HepG2 (cell line): ENCODE measurements around the gene SEC63. TPM values are rescaled to one million over a fixed set of nuclear protein-coding genes. Genes with fewer than 3 reads are reported as not detected.

Source experiments
- AFF4 ChIP-seq: sonication (generic); formaldehyde crosslinking; IDR thresholded peaks from 2 replicates; pipeline ENCODE4 v1.4.0; 2020; ENCODE audit warnings: missing genetic modification reagents
- AHR ChIP-seq: IDR thresholded peaks from 2 replicates; pipeline ENCODE4 v1.6.1; 2018; ENCODE audit warnings: missing genetic modification reagents, missing compliant biosample characterization
- CBX5 ChIP-seq: sonication (generic); formaldehyde crosslinking; IDR thresholded peaks from 2 replicates; pipeline ENCODE4 v1.4.0; 2020; ENCODE audit warnings: missing genetic modification reagents, borderline replicate concordance
- FOXA1 ChIP-seq, 2 experiments: fragments of 450-650 bp in 1 of 2; sonication (generic) in 1 of 2; formaldehyde crosslinking in 1 of 2; IDR thresholded peaks; 2 replicates each; pipeline versions ENCODE4 v1.4.0 to v1.6.1; 2016 to 2020; ENCODE audit warnings: missing genetic modification reagents in 1 of 2
- HDAC6 ChIP-seq: fragments of 200-600 bp; sonication (generic); IDR thresholded peaks from 2 replicates; pipeline ENCODE4 v1.7.0; 2017; ENCODE audit warnings: mild to moderate bottlenecking, antibody characterized with exemption, low read length, low read depth
- HNRNPK ChIP-seq: fragments of 200-400 bp; formaldehyde crosslinking; IDR thresholded peaks from 2 replicates; pipeline ENCODE4 v1.6.1; 2018; ENCODE audit warnings: low read length, low read depth, moderate library complexity, mild to moderate bottlenecking; ENCODE audit not compliant: poor library complexity, severe bottlenecking
- HNRNPUL1 ChIP-seq: fragments of 200-400 bp; formaldehyde crosslinking; IDR thresholded peaks from 2 replicates; pipeline ENCODE4 v1.6.1; 2017; ENCODE audit warnings: low read depth, mild to moderate bottlenecking, low read length, moderate library complexity
- ISL2 ChIP-seq: sonication (generic); formaldehyde crosslinking; IDR thresholded peaks from 2 replicates; pipeline ENCODE4 v1.5.0; 2020; ENCODE audit warnings: missing genetic modification reagents
- MEIS2 ChIP-seq: sonication (generic); formaldehyde crosslinking; IDR thresholded peaks from 2 replicates; pipeline ENCODE4 v1.9.0; 2021; ENCODE audit warnings: mild to moderate bottlenecking, missing genetic modification reagents
- MIER3 ChIP-seq: IDR thresholded peaks from 2 replicates; pipeline ENCODE4 v1.6.1; 2016; ENCODE audit warnings: missing compliant biosample characterization, borderline replicate concordance
- MTA3 ChIP-seq: sonication (generic); formaldehyde crosslinking; IDR thresholded peaks from 2 replicates; pipeline ENCODE4 v1.4.0; 2020; ENCODE audit warnings: missing genetic modification reagents
- NFYB ChIP-seq: sonication (generic); formaldehyde crosslinking; IDR thresholded peaks from 2 replicates; pipeline ENCODE4 v1.4.0; 2020; ENCODE audit warnings: missing genetic modification reagents
- NR0B2 ChIP-seq: sonication (generic); formaldehyde crosslinking; IDR thresholded peaks from 2 replicates; pipeline ENCODE4 v1.4.0; 2020; ENCODE audit warnings: mild to moderate bottlenecking, missing genetic modification reagents
- NR1H2 ChIP-seq: sonication (generic); formaldehyde crosslinking; IDR thresholded peaks from 2 replicates; pipeline ENCODE4 v1.8.1; 2022; ENCODE audit warnings: low read depth, missing genetic modification reagents, borderline replicate concordance
- PRMT3 ChIP-seq: sonication (generic); formaldehyde crosslinking; IDR thresholded peaks from 2 replicates; pipeline ENCODE4 v1.8.1; 2022; ENCODE audit warnings: low read depth, mild to moderate bottlenecking, moderate library complexity, missing genetic modification reagents, borderline replicate concordance
- SKIL ChIP-seq: sonication (generic); formaldehyde crosslinking; IDR thresholded peaks from 2 replicates; pipeline ENCODE4 v1.8.0; 2022; ENCODE audit warnings: missing genetic modification reagents, mild to moderate bottlenecking, moderate library complexity, borderline replicate concordance
- SNAPC2 ChIP-seq: sonication (generic); formaldehyde crosslinking; IDR thresholded peaks from 2 replicates; pipeline ENCODE4 v1.8.1; 2022; ENCODE audit warnings: mild to moderate bottlenecking, missing genetic modification reagents
- SSRP1 ChIP-seq: IDR thresholded peaks from 2 replicates; pipeline ENCODE4 v1.6.1; 2016; ENCODE audit warnings: control low read depth
- U2AF2 ChIP-seq: fragments of 200-400 bp; formaldehyde crosslinking; IDR thresholded peaks from 2 replicates; pipeline ENCODE4 v1.6.1; 2017; ENCODE audit warnings: low read depth, mild to moderate bottlenecking, low read length
- ZBTB1 ChIP-seq: sonication (generic); formaldehyde crosslinking; IDR thresholded peaks from 2 replicates; pipeline ENCODE4 v1.4.0; 2020; ENCODE audit warnings: missing genetic modification reagents, borderline replicate concordance
- ZMAT5 ChIP-seq: sonication (generic); formaldehyde crosslinking; IDR thresholded peaks from 2 replicates; pipeline ENCODE4 v1.5.0; 2020; ENCODE audit warnings: mild to moderate bottlenecking, low read depth, missing genetic modification reagents, borderline replicate concordance
- ZNF160 ChIP-seq: sonication (generic); formaldehyde crosslinking; IDR thresholded peaks from 2 replicates; pipeline ENCODE4 v1.8.0; 2022; ENCODE audit warnings: mild to moderate bottlenecking, inconsistent platforms, missing genetic modification reagents
- ZNF224 ChIP-seq: sonication (generic); formaldehyde crosslinking; IDR thresholded peaks from 2 replicates; pipeline ENCODE4 v1.5.0; 2020; ENCODE audit warnings: mild to moderate bottlenecking, missing genetic modification reagents
- ZNF773 ChIP-seq: sonication (generic); formaldehyde crosslinking; IDR thresholded peaks from 2 replicates; pipeline ENCODE4 v1.4.0; 2020; ENCODE audit warnings: missing genetic modification reagents, borderline replicate concordance
- ZNF83 ChIP-seq: sonication (generic); formaldehyde crosslinking; IDR thresholded peaks from 2 replicates; pipeline ENCODE4 v1.4.0; 2020; ENCODE audit warnings: missing genetic modification reagents, mild to moderate bottlenecking, borderline replicate concordance
- ZNF879 ChIP-seq: sonication (generic); formaldehyde crosslinking; IDR thresholded peaks from 2 replicates; pipeline ENCODE4 v1.8.1; 2023; ENCODE audit warnings: missing genetic modification reagents
- polyA plus RNA-seq, 8 experiments: library from polyadenylated mRNA; depleted of rRNA in 3 of 8; stranded (reverse) in 7 of 8; unstranded in 1 of 8; fragments of >200 nt; fragmentation: Illumina TruSeq in 4 of 8; extraction: Trizol in 4 of 8; gene quantifications; 2 replicates each; pipeline versions ENCODE4 v1.2.1 to v1.2.3, GENCODE V29; 2011 to 2016; ENCODE audit warnings: low read depth in 4 of 8, missing spikeins in 1 of 8, mixed read lengths in 1 of 8; ENCODE audit not compliant: insufficient read depth in 1 of 8
- total RNA-seq, 5 experiments: library from RNA; depleted of rRNA; stranded (reverse); fragments of >200 nt; fragmentation: Illumina TruSeq; extraction: Trizol; gene quantifications; 2 replicates each; pipeline ENCODE4 v1.2.3, GENCODE V29; 2016; ENCODE audit warnings: low read depth in 1 of 5

The SEC63 gene
- total and polyA plus RNA-seq, 2 of the 13 experiments (the other 11 are each of a cell fraction or from before 2014, with no cell fraction given), result 20.2 to 45.9 TPM

- no peak for TF ChIP-seq NR0B2 (CRISPR knock-in tag)
- no peak for TF ChIP-seq MIER3 (CRISPR knock-in tag)
- TF ChIP-seq ZNF879 (CRISPR knock-in tag), result no peak
- TF ChIP-seq HDAC6, result no peak
- no peak for TF ChIP-seq CBX5 (CRISPR knock-in tag)
- no peak for TF ChIP-seq U2AF2
- TF ChIP-seq SSRP1 (CRISPR knock-in tag), result no peak
- TF ChIP-seq ISL2 (CRISPR knock-in tag), result peak; percentile 76
- TF ChIP-seq PRMT3 (CRISPR knock-in tag), result no peak
- TF ChIP-seq ZNF160 (CRISPR knock-in tag), result no peak
- TF ChIP-seq MTA3 (CRISPR knock-in tag), result no peak
- TF ChIP-seq FOXA1 (IDR thresholded peaks at IDR 0.05), result no peak
- TF ChIP-seq FOXA1 (CRISPR knock-in tag; IDR thresholded peaks at IDR 0.05), result peak; percentile 79
- no peak for TF ChIP-seq NR1H2 (CRISPR knock-in tag)
- TF ChIP-seq NFYB (CRISPR knock-in tag), result no peak
- no peak for TF ChIP-seq AHR (CRISPR knock-in tag)
- TF ChIP-seq ZNF224 (CRISPR knock-in tag), result no peak
- no peak for TF ChIP-seq SKIL
- TF ChIP-seq ZNF773 (CRISPR knock-in tag), result no peak
- no peak for TF ChIP-seq AFF4 (CRISPR knock-in tag)
- TF ChIP-seq ZBTB1 (CRISPR knock-in tag), result no peak
- no peak for TF ChIP-seq SNAPC2 (CRISPR knock-in tag)
- TF ChIP-seq HNRNPK, result no peak
- no peak for TF ChIP-seq ZMAT5 (CRISPR knock-in tag)
- TF ChIP-seq HNRNPUL1, result no peak
- TF ChIP-seq MEIS2 (CRISPR knock-in tag), result no peak
- no peak for TF ChIP-seq ZNF83 (CRISPR knock-in tag)
Observed at GRCh38 chr6:108001696-108002231, 43.8 kb upstream of the SEC63 start (continued).
